ENCODE measurements around the gene MKS1. TPM values are rescaled to one million over a fixed set of nuclear protein-coding genes. Genes with fewer than 3 reads are reported as not detected.

Gene MKS1
- total RNA-seq, 4 donors from 2014 or later, result 11.6 to 24.1 (median 15.2) TPM

GRCh38 chr17:58229881-58230280, 10.8 kb upstream of the MKS1 start:
- intact Hi-C loops (cut with DNase I), result no loop called here
- H3K4me1 ChIP-seq, result no peaks in the 10 kb centered on the region
- 87 to 88% methylated on average over 4 of the region's 4 CpGs for WGBS, 2 donors
- no peaks in the 10 kb centered on the region for H3K27me3 ChIP-seq
- no peak for TF ChIP-seq POLR2A (IDR thresholded peaks at IDR 0.05)
- no peak for TF ChIP-seq CTCF (IDR thresholded peaks at IDR 0.05)
- no peak overlapping the region for H3K27ac ChIP-seq
- H3K9me3 ChIP-seq, result no peaks in the 10 kb centered on the region
- H3K4me3 ChIP-seq (replicated peaks in 1 of 3), result no peak overlapping the region
- no peak for DNase-seq
- H3K36me3 ChIP-seq, result no peaks in the 10 kb centered on the region

- Histone ChIP-seq H3K4me3 (replicated peaks in 1 of 3) (no peak overlapping the region), H3K9me3 (no peaks in the 10 kb centered on the region), H3K4me1 (no peaks in the 10 kb centered on the region), H3K27me3 (no peaks in the 10 kb centered on the region), H3K36me3 (no peaks in the 10 kb centered on the region), H3K27ac (no peak overlapping the region)
- TF ChIP-seq CTCF (IDR thresholded peaks at IDR 0.05) (no peak), POLR2A (IDR thresholded peaks at IDR 0.05) (no peak)
- intact Hi-C loops (cut with DNase I), result no loop called here
- DNase-seq, result no peak
- WGBS, 2 donors, result 56 to 62% methylated on average over 1 of the region's 1 CpG
Measured at GRCh38 chr17:58229384-58229783, 10.3 kb upstream of the MKS1 start.

- no peaks in the 10 kb centered on the region for H3K4me1 ChIP-seq
- no peaks in the 10 kb centered on the region for H3K36me3 ChIP-seq
- no peak for TF ChIP-seq POLR2A (IDR thresholded peaks at IDR 0.05)
- TF ChIP-seq CTCF (IDR thresholded peaks at IDR 0.05), result no peak
- 28 to 32% methylated on average over 3 of the region's 3 CpGs for WGBS, 2 donors
- H3K27me3 ChIP-seq, result no peaks in the 10 kb centered on the region
- no peak for DNase-seq
- H3K27ac ChIP-seq, result no peak overlapping the region
- no peak overlapping the region for H3K4me3 ChIP-seq (replicated peaks in 1 of 3)
- H3K9me3 ChIP-seq, result no peaks in the 10 kb centered on the region
- intact Hi-C loops (cut with DNase I), result no loop called here
Measured at GRCh38 chr17:58228679-58229078, 9.6 kb upstream of the MKS1 start.

- H3K27me3 ChIP-seq, result no peaks in the 10 kb centered on the region
- WGBS, 2 donors, result 79 to 94% methylated on average over 3 of the region's 3 CpGs
- no peak for TF ChIP-seq POLR2A (IDR thresholded peaks at IDR 0.05)
- TF ChIP-seq CTCF (IDR thresholded peaks at IDR 0.05), result no peak
Measured at GRCh38 chr17:58227733-58228132, 8.7 kb upstream of the MKS1 start.

GRCh38 chr17:58224315-58224714, 5.3 kb upstream of the MKS1 start:
- no peak overlapping the region for H3K4me3 ChIP-seq (replicated peaks in 1 of 3)
- 32 to 49% methylated on average over 1 of the region's 1 CpG for WGBS, 2 donors
- intact Hi-C loops (cut with DNase I), result no loop called here
- no peak for TF ChIP-seq POLR2A (IDR thresholded peaks at IDR 0.05)
- TF ChIP-seq CTCF (IDR thresholded peaks at IDR 0.05), result no peak
- DNase-seq, result no peak
- H3K36me3 ChIP-seq, result no peaks in the 10 kb centered on the region
- no peaks in the 10 kb centered on the region for H3K9me3 ChIP-seq
- peaks cover 0 to 7% of the 10 kb centered on the region in 2 donors for H3K4me1 ChIP-seq
- no peak overlapping the region for H3K27ac ChIP-seq
- H3K27me3 ChIP-seq, result no peaks in the 10 kb centered on the region

More at GRCh38 chr17:58227733-58228132, 8.7 kb upstream of the MKS1 start:
- intact Hi-C loops (cut with DNase I), result no loop called here
- Histone ChIP-seq H3K27ac (no peak overlapping the region), H3K4me3 (replicated peaks in 1 of 3) (no peak overlapping the region), H3K4me1 (no peaks in the 10 kb centered on the region), H3K36me3 (no peaks in the 10 kb centered on the region), H3K9me3 (no peaks in the 10 kb centered on the region)
- DNase-seq, result no peak
